ENCODE measurements around the gene MRPS25.

The MRPS25 gene

DNA sequence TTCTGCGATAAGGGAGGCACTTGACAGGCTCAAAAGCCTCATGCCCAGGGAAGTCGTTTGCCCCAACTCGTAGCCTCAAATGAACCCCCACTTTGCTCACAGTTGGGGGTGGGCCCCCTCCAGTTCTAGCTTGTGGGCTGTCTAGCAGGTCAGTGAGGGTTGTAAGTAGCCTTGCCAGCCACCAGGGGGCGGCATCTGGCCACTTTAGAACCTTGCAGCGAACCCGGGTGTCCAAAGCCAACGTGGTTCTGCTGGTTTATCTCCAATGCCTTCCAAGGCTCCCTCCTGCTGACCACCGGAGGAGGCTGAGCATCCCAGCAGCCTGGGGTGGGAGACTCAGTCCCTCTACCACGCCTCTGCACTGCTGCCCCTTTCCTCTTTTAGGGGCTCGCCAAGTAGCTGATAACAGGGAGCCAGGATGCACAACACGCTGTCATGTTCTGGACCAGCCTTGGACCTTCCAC, 43.0 kb upstream of the MRPS25 start:
- no peak overlapping the region for H3K27ac ChIP-seq
- TF ChIP-seq, protein P1, sequence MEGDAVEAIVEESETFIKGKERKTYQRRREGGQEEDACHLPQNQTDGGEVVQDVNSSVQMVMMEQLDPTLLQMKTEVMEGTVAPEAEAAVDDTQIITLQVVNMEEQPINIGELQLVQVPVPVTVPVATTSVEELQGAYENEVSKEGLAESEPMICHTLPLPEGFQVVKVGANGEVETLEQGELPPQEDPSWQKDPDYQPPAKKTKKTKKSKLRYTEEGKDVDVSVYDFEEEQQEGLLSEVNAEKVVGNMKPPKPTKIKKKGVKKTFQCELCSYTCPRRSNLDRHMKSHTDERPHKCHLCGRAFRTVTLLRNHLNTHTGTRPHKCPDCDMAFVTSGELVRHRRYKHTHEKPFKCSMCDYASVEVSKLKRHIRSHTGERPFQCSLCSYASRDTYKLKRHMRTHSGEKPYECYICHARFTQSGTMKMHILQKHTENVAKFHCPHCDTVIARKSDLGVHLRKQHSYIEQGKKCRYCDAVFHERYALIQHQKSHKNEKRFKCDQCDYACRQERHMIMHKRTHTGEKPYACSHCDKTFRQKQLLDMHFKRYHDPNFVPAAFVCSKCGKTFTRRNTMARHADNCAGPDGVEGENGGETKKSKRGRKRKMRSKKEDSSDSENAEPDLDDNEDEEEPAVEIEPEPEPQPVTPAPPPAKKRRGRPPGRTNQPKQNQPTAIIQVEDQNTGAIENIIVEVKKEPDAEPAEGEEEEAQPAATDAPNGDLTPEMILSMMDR (IDR thresholded peaks at IDR 0.05; ENCODE audit: low read depth, low read length, missing control alignments) = peak; percentile 97
- in situ Hi-C loops (cut with HindIII; ENCODE audit: low pct_ligation_motif_present, low sequenced_read_pairs) = no loop called here
- H3K4me3 ChIP-seq (ENCODE audit: low read depth, low read length) = no peak overlapping the region
- H3K27me3 ChIP-seq (replicated peaks) = no peaks in the 10 kb centered on the region
- peak; percentile 43 for DNase-seq
- H3K36me3 ChIP-seq (replicated peaks) = no peaks in the 10 kb centered on the region

DNA sequence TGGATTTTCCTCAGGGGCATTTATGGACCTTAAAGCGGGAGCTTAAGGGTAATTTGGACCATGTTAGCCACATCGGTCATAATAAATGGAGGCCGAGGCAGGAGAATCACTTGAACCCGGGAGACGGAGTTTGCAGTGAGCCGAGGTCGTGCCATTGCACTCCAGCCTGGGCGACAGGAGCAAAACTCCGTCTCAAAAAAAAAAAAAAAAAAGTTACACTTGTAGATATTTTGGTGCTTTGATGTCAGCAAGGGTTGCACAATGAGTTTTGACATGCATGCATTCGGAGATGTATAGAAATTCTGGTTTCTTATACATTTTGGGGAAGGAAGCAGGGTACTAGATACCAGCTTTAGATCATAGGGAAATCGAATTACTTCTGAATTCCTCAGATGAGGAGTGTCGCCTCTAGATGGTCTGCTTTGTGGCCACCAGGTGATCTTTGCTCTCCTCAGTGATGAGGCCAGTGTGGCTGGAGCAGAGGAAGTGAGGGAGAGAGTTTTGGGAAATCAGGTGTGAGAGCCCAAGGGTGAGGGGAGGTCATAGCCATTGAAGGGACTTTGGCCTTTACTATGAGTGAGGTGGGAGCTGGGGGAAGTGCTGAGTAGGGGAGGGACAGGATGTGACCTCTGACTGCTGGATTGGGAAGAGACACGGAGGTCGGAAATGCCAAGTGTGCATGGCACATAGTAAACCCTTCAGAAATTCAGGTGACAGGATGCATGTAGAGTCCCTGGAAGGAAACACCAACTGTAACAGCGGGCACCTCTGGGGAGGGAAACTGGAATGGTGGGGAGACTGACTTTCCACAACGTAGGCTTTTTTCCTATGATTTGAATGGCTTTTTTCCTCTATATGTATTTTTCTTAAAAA, 42.2 kb upstream of the MRPS25 start:
- TF ChIP-seq, protein P1 (IDR thresholded peaks at IDR 0.05; ENCODE audit: low read depth, low read length, missing control alignments) = no peak
- no peak for DNase-seq
- no peaks in the 10 kb centered on the region for H3K27me3 ChIP-seq (replicated peaks)
- no peaks in the 10 kb centered on the region for H3K36me3 ChIP-seq (replicated peaks)
- H3K27ac ChIP-seq = no peak overlapping the region
- in situ Hi-C loops (cut with HindIII; ENCODE audit: low pct_ligation_motif_present, low sequenced_read_pairs) = no loop called here
- H3K4me3 ChIP-seq (ENCODE audit: low read depth, low read length) = no peak overlapping the region

DNA sequence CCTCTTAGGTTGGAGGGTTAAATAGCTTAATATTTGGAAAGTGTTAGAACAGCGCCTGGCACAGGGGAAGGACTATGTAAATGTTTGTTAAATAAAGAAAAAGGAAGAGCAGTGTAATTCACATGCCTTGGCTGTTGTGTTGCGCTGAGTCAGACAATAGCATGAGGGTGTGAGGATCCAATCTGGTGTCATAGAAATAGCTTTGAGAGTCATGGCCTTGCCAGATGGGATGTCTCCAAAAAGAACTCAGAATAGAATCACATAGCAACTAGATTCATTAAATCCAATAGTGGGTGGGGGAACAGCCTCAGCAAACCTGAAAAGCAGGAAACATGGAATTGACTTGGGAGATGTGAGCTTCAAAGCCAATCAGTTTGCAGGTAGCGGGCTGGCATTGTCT, 37.7 kb upstream of the MRPS25 start:
- Histone ChIP-seq H3K4me3 (ENCODE audit: low read depth, low read length) (no peak overlapping the region), H3K36me3 (replicated peaks) (no peaks in the 10 kb centered on the region), H3K27ac (no peak overlapping the region), H3K27me3 (replicated peaks) (no peaks in the 10 kb centered on the region)
- TF ChIP-seq, protein P1 (IDR thresholded peaks at IDR 0.05; ENCODE audit: low read depth, low read length, missing control alignments) = no peak
- in situ Hi-C loops (cut with HindIII; ENCODE audit: low pct_ligation_motif_present, low sequenced_read_pairs) = no loop called here
- no peak for DNase-seq

DNA sequence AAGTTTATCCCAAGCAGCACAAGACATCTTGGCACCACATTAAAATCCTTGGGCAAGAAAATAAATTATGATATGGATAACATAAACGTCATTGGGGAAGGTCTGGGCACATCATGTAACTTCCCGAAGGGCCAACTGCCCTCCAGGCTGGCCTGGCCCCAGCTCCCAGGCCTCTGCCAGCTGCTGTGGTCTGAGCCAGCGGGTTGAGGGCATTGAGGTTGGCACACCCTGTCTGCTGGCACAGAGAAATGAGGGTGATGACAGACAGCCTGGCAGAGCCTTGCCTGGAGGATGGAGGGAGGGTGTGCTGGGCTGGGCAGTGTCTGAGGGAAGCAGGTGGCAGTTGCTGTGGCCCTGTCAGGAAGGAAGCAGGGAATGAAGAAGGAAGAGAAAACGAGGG, 37.1 kb upstream of the MRPS25 start:
- H3K27ac ChIP-seq = no peak overlapping the region
- TF ChIP-seq, protein P1 (IDR thresholded peaks at IDR 0.05; ENCODE audit: low read depth, low read length, missing control alignments) = no peak
- in situ Hi-C loops (cut with HindIII; ENCODE audit: low pct_ligation_motif_present, low sequenced_read_pairs) = no loop called here
- no peak overlapping the region for H3K4me3 ChIP-seq (ENCODE audit: low read depth, low read length)
- no peak for DNase-seq
- no peaks in the 10 kb centered on the region for H3K36me3 ChIP-seq (replicated peaks)
- no peaks in the 10 kb centered on the region for H3K27me3 ChIP-seq (replicated peaks)

DNA sequence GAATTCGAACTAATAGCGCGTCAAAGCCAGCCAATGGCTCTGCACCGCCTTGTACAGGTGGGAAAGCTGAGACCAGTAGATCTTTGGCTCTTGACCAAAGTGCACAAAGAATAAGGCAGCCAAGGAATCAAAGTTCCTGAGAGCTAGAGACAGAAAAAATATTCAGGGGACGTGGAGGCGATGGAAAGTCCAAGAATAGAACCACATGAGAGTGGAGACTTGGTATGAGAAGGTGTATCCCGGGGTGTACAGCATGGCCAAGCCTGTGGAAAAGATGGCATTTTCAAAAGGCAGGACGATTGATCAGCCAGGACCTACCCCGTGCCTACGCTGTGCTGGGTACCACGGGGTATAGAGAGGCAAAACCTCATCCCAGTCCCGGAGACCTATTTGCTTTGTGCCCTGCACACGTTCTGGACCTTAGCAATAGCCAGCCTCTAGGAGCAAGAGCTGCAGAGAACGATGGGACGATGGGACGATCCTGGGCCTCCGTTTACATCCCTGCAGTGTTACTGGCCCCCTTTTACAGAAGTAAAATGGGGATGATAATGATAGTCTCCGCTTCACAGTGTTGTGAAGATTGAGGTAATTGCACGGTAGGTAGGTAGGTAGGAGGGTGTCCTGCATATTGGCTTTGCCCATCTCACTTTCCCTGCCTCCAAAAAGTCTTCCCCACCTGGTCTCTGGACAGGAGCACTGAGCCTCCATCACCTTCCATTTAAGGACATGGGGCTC, 34.4 kb upstream of the MRPS25 start:
- DNase-seq = no peak
- TF ChIP-seq, protein P1 (IDR thresholded peaks at IDR 0.05; ENCODE audit: low read depth, low read length, missing control alignments) = no peak
- Histone ChIP-seq H3K27me3 (replicated peaks) (no peaks in the 10 kb centered on the region), H3K27ac (peak overlapping the region; percentile 88), H3K36me3 (replicated peaks) (peaks cover 10% of the 10 kb centered on the region), H3K4me3 (ENCODE audit: low read depth, low read length) (peak overlapping the region; percentile 98)
- in situ Hi-C loops (cut with HindIII; ENCODE audit: low pct_ligation_motif_present, low sequenced_read_pairs) = no loop called here

Data from brain microvascular endothelial cell (primary cell).